Body of pancreas (tissue), 4 donors: Measurements from ENCODE around the gene MYCBP2.
"Not testable (repeated sequence)": the region's sequence is repeated elsewhere in the genome, so short reads cannot be mapped to it uniquely, and the experiment has no call there.

Source experiments
- POLR2A ChIP-seq, 3 donors: fragments of 450-650 bp; IDR thresholded peaks; one replicate each; pipeline ENCODE4 v1.6.1; 2016; ENCODE audit warnings: antibody characterized with exemption in 3 of 3, mild to moderate bottlenecking in 2 of 3
- TF ChIP-seq, protein P1 (sequence below), 7 experiments: fragments of 450-650 bp in 4 of 7; fragments of 200-600 bp in 3 of 7; sonication (generic) in 3 of 7; IDR thresholded peaks; one replicate each; pipeline ENCODE4 v1.5.1; 2016 to 2019; ENCODE audit warnings: antibody characterized with exemption in 7 of 7

DNA sequence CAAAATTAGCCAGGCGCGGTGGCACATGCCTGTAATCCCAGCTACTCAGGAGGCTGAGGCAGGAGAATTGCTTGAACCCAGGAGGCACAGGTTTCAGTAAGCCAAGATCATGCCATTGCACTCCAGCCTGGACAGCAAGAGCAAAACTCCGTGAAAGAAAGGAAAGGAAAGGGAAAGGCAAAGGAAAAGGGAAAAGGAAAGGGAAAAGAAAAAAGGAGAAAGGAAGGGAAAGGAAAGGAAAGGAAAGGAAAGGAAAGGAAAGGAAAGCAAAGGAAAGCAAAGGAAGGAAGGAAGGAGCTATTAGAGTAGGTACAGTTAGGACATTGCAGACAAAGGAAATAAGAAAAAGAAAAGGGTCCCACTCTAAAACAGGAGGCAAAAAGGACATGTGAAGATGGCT, 41.3 kb downstream of the MYCBP2 start:
- TF ChIP-seq, protein P1, sequence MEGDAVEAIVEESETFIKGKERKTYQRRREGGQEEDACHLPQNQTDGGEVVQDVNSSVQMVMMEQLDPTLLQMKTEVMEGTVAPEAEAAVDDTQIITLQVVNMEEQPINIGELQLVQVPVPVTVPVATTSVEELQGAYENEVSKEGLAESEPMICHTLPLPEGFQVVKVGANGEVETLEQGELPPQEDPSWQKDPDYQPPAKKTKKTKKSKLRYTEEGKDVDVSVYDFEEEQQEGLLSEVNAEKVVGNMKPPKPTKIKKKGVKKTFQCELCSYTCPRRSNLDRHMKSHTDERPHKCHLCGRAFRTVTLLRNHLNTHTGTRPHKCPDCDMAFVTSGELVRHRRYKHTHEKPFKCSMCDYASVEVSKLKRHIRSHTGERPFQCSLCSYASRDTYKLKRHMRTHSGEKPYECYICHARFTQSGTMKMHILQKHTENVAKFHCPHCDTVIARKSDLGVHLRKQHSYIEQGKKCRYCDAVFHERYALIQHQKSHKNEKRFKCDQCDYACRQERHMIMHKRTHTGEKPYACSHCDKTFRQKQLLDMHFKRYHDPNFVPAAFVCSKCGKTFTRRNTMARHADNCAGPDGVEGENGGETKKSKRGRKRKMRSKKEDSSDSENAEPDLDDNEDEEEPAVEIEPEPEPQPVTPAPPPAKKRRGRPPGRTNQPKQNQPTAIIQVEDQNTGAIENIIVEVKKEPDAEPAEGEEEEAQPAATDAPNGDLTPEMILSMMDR (IDR thresholded peaks at IDR 0.05) = not testable (repeated sequence)
- not testable (repeated sequence) for TF ChIP-seq POLR2A (IDR thresholded peaks at IDR 0.05)
